AG09309 (cell line): ENCODE results near the gene GPR35.

Experiments used
- DNase-seq: peaks from one replicate; pipeline ENCODE4 v3.0.0-alpha.2; 2010; ENCODE audit warnings: low read depth
- H3K4me3 ChIP-seq: 2 replicates; pipeline ENCODE4 v1.5.1; 2011; ENCODE audit warnings: mild to moderate bottlenecking, low read depth, low read length, moderate library complexity; ENCODE audit not compliant: control insufficient read depth
- CTCF ChIP-seq: IDR thresholded peaks from 2 replicates; pipeline ENCODE4 v1.5.1; 2011; ENCODE audit warnings: mild to moderate bottlenecking, low read depth, low read length, inconsistent platforms; ENCODE audit not compliant: insufficient read depth, control insufficient read depth; ENCODE audit errors: missing control alignments

GPR35 gene

DNA sequence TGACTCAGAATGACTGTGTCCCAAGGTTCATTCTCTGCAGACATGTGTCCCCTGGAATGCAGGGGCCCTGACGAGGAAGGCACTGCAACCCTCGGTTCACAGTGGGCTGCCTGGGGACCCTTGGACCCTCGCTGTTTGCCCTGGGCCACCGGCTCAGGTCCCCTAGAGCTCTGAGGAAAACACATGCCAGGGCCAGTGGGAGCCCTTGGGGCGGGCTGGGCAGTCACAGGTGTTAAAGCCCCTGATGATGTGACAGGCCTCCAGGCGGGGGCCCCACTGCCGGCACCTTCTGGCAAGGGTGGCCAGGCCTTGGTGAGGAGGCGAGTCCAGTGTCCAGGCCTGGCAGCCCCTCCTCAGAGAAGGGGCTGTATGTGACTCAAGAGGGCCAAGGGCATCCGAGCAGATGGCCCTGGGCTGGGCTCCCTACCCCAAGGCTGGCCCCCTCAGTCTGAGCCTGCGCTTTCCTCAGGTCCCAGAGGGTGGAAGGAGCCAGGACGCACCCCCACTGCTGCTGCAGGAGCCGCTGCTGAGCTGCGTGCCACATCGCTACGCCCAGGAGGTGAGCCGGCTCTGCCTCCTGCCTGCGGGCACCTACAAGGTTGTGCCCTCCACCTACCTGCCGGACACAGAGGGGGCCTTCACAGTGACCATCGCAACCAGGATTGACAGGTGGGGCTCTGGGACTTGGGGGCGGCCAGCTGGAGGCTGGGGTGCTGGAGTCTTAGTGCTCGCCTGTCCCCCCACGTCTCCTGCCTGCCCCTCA, 27.7 kb upstream of the GPR35 start:
- TF ChIP-seq CTCF, result no peak
- H3K4me3 ChIP-seq, result no peak overlapping the region
- DNase-seq, result no peak

- no peak for DNase-seq
- TF ChIP-seq CTCF, result no peak
- no peak overlapping the region for H3K4me3 ChIP-seq
Observed at GRCh38 chr2:240598311-240598911, 26.9 kb upstream of the GPR35 start.

GRCh38 chr2:240599141-240599583, 26.1 kb upstream of the GPR35 start:
- H3K4me3 ChIP-seq, result no peak overlapping the region
- no peak for TF ChIP-seq CTCF
- DNase-seq, result no peak

DNA sequence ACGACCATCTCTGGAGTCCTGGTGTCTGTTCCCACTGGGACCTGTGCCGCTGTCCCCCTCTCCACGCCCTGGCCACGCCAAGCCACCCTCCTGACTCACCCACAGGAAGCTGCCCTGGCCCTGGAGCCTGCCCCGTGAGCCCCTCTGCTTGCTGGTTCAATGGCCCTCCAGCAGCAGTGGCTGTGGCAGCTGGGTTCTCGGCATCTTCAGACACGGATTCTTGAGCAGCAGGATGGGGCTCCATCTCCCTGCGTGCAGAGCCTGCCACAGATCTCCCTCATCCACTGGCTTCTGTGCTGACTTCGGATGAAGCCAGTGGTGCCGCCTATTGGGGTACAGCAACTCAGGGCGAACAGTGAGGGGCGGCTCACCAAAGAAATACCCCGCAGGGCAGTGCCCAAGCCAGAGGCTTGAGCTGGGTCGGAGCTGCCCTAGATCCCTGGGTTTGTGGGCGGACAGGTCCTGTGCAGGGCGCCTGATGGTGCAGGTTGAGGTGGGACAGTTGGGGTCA, 24.8 kb upstream of the GPR35 start:
- H3K4me3 ChIP-seq, result no peak overlapping the region
- no peak for DNase-seq
- TF ChIP-seq CTCF, result no peak

- H3K4me3 ChIP-seq, result no peak overlapping the region
- TF ChIP-seq CTCF, result no peak
- no peak for DNase-seq
Observed at GRCh38 chr2:240601061-240601830, 24.0 kb upstream of the GPR35 start.

GRCh38 chr2:240601831-240602160, 23.5 kb upstream of the GPR35 start:
- no peak for DNase-seq
- TF ChIP-seq CTCF, result no peak
- no peak overlapping the region for H3K4me3 ChIP-seq
